GM19238 (cell line): Measurements from ENCODE around the gene CPNE4.
A peak's percentile ranks its signal among the peaks of the same experiment; 100 is the strongest.

ENCODE experiments used
- DNase-seq: peaks from one replicate; pipeline ENCODE4 v3.0.0; 2011; ENCODE audit warnings: low spot score; ENCODE audit not compliant: insufficient read length

The CPNE4 gene

DNA sequence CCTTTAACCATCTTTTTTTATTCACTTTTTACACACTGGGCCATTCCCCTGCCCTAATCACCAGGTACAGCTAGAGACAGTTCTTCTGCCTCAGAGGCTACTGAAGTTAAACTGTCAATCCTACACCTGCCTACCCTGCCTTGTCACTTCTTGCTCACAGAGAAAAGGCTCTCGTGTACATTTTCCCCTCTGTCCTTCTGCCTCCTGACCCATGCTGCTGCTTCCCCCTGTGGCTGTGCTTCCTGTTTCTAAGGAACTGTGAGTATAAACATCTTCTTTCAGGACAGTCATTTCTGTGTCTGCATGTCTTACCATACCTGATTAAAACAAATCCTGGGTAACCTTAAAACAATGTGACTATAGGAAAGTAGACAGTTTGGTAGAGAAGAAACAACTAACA is 295.6 kb downstream of the CPNE4 start:
- no peak for DNase-seq

- no peak for DNase-seq
These were observed 296.7 kb downstream of the CPNE4 start for GRCh38 chr3:131738095-131738494.

DNA sequence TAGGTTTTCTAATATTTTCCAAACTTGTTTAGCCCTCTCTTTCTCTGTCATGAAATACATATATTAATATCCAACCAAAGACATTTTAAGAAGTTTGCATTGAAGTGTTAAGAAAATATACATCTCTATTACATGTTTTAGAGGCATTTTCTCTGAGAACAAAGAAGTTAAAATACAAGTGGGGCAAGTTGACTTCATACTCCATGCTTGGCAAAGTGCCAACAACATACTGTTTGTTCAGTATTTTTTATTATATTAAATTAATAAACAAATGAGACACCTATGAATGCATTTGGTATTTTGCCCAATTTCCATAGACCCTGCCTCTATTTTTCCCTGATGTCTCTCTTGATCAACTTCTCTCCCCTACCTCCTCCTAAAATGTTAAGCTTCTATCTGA is 299.3 kb downstream of the CPNE4 start:
- no peak for DNase-seq

DNA sequence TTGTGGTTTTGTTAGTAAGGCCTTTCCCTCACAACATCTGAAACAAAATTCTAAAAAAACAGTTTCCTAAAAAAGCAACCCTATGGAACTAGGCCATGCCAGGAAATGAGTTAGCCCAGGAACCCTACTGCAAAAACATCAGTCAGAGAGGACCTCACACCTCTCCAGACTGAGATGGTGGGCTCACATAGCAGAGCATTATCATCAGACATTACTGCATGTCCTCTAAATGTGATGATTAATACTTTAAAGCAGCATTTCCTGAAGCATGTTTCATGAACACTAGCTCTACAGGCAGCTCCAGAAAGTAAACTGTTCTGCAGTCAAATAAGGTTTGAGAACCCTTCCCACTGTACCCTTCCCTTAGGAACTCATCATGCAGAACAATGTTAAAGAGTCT is 299.7 kb downstream of the CPNE4 start:
- no peak for DNase-seq

- no peak for DNase-seq
These were observed 301.6 kb downstream of the CPNE4 start for GRCh38 chr3:131733086-131733841.

DNA sequence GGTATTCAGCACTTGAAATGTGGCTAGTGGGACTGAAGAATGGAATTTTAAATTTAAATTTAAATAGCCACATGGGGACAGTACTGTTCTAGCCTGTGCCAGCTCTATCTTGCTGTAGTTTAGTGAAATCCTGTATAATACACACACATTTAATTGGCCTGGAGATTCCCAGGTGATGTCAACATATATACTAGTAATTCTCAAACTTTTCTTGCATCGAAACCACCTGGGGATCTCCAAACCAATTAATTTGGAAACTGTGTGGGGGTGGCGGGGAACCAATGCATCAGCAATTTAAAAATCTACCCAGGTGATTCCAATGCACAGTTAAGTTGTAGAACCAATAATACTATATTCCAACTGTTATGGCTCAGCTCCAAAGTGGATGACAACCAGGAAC is 303.1 kb downstream of the CPNE4 start:
- no peak for DNase-seq

DNA sequence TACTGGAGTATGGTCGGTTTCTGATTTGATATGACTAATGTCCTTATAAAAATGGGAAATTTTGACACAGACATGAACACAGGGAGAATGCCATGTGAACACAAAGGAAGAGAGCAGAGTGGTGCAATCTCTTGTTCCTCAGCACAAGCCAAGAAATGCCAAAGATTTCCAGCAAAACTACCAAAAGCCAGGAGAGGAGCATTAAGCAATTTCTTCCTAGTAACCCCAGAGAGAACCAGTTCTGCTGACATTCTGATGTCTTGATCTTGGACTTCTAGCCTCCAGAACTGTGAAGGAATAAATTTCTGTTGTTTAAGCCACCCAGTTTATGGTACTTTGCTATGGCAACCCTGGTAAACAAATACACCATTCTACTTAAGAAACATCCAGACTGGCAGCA is 304.2 kb downstream of the CPNE4 start:
- DNase-seq = no peak

- DNase-seq = no peak
These were observed 305.2 kb downstream of the CPNE4 start for GRCh38 chr3:131729643-131730017.

- DNase-seq = no peak
These were observed 305.7 kb downstream of the CPNE4 start for GRCh38 chr3:131728898-131729642.

DNA sequence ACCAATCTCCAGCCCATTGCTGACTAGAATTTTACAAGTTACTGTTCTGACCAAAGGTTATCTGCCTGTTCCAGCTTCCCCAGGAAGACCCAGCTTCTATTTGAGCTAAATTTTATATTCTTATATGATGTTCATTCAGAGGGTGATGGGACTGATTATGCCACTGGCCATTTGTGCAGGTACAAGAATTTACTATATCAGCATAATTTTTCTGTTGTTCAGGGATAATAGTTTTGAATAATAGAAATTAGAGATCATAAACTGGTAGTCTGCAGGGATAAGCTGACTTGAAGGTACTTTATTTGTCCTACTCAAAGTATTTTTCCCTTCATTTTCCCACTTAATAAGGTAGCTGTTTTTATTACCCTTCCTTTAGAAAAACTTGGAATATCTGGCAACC is 309.4 kb downstream of the CPNE4 start:
- DNase-seq = no peak

DNA sequence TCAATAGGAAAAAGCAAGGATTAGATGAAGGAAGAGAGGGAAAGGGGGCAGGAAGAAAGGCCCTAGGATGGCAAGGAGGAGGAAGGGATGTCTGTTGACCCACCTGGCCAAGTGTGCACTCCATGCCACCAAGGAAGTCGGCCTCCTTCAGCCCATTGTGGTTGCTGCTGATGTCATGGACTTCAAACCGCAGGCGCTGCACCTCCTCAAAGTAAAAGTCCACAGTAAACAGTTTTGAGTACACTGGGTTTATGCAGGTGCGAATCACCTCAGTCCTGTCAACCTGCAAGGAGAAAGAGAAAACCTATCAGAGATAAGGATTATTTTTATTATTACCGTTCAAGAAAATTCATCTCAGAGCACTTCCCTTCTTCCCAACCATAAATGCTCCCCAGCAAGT is 311.5 kb downstream of the CPNE4 start:
- DNase-seq = no peak

DNA sequence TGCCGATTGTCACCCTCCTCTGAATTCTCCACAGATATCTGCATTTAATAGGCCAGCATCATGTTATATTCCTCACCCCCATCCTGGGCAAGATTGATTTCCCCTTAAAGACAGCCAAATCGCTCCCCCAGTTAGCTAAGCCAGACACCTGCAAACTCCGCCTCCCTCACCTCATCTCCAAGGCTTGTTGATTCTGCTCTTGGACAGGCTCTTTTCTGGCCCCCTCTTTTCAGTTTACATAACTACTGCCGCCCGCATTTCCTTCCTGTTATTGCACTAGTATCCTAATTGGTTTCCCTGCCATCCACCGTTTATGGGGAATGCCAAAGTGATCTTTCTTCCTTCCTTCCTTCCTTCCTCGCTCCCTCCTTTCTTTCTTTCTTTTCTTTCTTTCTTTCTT is 317.3 kb downstream of the CPNE4 start:
- no peak for DNase-seq

GRCh38 chr3:131716943-131717342 is 317.9 kb downstream of the CPNE4 start:
- DNase-seq = no peak

DNA sequence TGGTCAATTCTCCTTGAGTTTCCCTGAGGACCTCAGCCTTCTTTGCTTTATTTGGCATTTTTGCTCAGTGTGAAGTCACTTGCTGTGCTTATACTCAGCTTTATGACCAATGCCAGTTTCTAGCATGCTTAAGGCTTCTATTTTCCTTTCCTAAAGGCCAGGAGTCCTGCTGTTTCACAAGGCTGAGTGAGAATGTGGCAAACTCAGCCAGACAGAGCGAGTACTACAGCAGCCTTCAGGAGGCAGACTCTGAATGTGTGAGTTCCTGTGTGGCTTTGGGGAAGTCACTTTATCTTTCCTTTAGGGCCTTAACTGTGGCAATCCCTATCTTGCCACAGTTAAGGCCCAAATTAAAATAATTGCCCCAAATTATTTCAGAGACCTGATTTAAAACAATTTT is 318.8 kb downstream of the CPNE4 start:
- no peak for DNase-seq

GRCh38 chr3:131714585-131715220 is 320.1 kb downstream of the CPNE4 start:
- peak; percentile 23 for DNase-seq

DNA sequence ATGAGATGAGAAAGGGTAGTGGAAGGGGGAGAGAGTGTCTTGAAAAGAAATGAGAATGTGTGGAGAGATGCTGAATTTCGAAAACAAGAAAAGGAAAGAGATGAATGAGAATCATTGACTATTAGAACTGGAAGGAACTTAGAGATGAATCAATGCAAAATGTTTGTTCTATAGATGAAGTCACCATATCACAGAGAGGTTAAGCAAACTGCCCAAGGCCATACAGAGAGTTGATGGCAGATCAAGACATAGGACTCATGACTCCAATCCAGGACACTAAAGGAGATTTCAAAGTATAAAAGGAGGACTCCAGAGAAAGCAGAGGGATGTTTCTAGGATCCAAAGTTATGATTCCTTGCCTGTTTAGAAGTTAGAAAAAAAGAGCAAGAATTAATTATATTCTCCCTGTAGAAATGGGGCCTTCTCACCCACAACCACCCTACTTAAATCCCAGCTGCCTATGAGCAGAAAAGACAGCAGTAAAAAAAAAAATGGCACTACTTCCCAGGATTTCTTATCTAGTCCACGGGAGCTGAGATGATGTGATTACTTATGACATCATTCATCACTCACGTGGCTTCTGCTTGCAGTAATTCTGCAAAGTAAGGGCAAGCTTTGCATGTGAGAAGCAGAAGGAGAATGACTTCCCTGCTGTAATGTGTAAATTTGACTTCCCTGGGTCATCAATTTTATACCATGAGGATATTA is 321.2 kb downstream of the CPNE4 start:
- no peak for DNase-seq

- DNase-seq = no peak
These were observed 322.2 kb downstream of the CPNE4 start for GRCh38 chr3:131712662-131713061.

DNA sequence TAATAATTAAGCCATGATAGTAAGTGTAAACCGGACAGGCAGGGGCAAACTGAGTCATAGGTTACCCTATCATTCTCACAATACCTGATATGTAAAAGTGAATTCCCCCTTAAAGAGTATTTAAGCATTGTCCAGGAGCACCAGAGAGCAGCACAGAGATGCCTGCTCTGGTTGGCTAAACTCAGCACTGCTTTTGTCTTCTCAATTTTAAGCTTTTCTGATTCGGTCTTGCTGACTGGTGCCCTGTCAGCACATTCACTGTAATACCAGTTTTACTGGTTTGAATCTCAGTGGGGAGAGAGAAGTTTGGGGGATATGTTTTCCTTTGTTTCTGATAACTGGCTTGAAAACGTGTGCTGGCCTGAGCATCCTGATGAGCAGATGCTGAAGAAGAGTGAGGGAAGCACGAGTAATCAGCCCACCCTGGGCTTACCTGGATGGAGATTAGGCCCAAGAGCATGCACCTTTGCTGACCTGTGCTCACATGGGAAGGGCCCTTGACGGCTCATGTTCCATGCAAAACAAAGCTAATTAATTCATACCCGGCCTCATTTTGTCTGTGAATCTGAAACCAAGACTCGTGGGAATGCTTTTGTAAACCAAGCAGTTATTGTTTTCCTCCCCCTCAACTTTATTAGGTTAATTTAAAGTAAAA is 323.6 kb downstream of the CPNE4 start:
- DNase-seq = no peak

GRCh38 chr3:131708241-131708640 is 326.6 kb downstream of the CPNE4 start:
- no peak for DNase-seq

DNA sequence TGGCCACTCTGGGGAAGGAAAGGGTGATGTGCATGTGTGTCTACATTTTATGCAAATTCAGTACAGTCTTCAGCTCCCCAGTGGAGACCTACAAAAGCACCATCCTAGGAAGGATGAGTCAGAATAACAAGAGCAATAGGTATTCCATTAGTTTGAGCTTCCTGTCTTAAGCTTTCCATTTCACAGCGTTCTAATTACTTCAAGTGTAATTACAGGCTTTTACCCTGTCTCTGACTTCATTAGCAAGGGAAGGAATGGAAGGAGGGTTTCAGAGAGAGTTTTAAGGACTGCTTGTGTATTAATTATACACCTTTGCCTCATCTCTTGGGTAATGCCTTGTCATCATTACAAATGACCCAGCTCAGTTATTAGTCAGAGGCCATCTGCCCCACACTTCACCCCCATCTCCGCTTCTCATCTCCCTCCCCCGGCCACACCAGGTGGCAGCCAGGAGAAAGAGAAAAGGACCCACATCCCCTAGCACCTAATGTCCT is 329.2 kb downstream of the CPNE4 start:
- DNase-seq = no peak

DNA sequence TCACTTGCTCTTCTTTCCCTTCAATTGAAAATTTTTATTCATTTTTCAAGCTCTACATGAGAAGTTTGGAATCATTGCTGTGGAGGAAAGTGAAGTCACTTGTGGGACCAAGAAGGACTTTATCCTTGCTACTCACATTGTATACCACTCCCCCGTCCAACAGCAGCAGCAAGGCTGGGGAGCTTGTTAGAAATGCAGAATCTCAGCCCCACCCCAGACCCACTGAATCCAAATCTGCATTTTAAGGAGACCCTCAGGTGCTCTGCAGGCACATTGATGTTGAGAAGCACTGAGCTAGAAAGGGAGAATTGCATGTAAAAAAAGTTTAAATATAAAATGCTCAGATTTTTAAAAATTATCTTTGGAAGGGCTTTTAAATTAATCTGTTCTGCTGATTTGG is 329.7 kb downstream of the CPNE4 start:
- DNase-seq = no peak
